GM21423 (cell line): Measurements from ENCODE around the gene APOL3.
"Not testable (repeated sequence)": the region's sequence is repeated elsewhere in the genome, so short reads cannot be mapped to it uniquely, and the experiment has no call there.

Experiments
- ATAC-seq: cut with Tn5 transposase; IDR thresholded peaks from one replicate; pipeline ENCODE4 v1.9.1; 2021; ENCODE audit warnings: mild to moderate bottlenecking, moderate library complexity; ENCODE audit not compliant: unreplicated experiment

APOL3 gene

DNA sequence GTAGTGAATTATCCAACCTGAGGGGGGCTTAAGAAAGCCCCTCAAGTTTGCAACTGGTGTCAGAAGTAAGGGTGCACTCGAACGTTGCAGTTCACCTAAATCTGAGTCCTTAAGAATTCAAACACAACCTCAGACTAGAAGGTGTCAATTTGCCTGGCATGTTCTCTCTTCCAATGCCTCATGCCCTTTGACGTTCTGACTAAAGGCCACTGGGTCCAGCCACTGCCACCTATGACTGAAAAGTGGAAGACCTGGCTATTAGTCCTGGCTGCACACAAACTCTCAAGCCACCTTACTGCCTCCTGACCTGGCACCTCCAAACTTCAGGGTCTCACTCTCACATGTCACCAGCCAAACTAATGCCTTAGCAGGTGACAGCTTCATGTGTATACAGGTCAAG, 33.0 kb upstream of the APOL3 start:
- ATAC-seq: no peak

DNA sequence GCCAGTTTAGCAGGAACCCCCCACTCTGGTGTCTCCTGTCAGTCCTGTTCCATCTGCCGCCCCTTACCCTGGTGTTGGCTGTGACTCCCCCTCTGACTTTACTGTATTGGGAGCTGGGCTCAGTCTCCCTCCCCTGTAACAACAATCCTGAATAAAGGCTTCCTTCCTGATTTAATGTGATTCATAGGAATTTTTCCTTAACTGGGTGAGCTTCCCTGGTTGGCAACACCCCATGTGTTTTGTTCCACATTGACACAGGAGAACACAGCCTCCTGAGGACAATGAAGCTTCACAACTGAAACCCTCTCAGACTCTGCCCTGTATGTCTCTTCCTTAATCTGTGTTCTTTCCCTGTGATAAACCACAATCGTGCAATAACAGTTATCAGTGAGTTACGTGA, 32.6 kb upstream of the APOL3 start:
- ATAC-seq: no peak

DNA sequence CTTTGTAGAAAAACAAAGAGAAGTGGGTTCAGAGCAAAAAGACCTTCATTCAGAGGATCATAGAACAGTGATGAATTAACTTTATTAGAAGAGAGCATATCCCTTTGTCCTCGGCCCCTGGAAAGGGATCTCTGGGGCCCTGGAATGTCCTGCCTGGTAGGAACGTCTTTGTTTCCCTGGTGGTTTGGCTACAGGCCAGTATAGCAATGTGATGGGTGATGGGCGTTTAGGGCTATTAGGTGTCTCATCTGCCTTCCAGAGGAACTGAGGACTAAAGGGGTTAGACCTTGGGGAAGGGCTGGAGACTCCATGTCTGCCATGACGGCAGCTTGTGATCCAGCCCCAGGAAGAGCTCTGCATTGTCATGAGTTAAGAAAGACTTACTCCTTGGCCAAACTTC, 32.0 kb upstream of the APOL3 start:
- ATAC-seq: no peak

DNA sequence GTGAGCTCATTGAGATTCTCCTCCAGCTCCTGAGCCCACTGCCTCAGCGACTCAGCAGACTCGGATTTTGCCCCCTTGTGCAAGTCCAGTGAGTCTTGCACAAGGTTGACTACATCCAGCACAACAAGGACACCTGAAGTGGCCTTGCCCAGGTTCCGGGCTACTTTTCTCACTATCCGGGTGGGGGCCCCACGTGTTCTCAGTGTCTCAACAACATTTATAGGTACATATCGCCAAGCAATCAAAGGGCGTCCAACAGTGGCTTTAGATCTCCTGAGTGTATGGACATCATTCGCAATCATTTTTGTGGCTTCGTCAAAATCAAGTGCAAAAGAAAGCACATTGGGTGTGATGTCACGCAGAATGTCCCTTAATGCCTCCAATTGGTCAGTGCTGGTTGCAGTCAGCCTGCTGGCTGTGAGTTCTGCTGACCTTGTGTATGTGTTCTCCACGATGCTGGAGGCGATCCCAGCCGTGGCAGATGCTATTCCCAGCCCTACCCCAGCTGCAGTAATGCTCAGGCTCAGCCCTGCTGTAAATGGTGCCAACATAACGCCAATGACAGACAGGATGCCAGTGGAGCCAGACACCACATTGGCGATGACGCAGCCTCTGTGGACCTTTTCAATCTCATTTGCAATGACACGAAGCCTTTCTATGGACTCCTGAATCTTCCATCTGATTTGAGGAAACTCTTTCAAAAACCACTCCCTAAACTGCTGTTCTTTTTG, 30.7 kb upstream of the APOL3 start:
- no peak for ATAC-seq

DNA sequence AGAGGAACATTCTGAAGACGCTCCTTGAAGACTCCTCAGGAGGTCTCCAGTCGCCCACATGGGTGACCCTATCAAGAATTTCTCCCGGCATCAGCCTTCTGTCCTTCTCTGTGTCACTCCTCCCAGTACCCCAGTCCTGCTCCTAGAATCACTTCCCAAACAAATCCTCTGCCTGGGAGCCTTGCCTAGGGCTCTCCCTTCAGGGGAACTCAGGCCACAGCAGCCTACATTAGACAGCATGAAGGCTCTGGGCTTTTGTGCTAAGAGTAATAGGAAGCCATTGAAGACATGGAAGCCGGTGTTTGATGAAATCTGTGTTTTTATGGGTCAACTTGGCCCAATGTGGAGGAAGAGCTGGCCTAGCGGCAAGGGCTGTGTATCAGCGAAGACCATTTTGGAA, 27.3 kb upstream of the APOL3 start:
- ATAC-seq: not testable (repeated sequence)

DNA sequence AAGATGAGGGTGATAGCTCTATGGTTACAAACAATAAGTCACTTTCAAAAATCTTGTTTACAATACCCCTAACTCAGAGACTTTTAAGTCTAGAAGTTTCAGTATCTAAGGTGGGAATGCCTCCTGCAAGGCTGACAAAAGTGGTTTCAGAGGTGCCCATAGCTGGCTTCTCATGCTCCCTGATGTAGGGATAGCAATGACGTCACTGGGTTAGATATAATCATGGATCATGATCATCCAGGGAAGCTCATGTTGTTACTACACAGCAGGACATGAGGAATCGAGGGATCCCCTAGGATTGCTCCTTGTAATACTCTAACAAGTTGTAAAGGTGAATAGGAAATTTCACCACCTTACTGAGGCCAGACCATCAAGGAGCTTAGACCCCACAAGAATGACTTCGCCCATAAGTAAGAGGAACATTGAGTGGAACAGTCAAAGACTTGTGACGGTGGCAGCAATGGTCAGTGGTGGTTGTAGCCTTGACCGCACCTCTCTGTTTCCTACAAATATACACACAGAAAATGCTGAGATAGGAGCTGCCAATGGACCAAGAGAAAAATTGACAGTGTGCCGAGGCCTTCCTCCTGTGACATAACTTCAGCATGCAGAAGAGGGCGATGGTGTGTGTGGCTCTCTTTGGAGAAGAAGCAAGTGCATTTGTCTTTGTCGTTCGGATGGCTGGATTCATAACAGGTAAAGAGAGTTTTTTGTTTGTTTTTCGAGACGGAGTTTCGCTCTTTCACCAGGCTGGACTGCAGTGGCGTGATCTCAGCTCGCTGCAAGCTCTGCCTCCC, 25.5 kb upstream of the APOL3 start:
- ATAC-seq: no peak

DNA sequence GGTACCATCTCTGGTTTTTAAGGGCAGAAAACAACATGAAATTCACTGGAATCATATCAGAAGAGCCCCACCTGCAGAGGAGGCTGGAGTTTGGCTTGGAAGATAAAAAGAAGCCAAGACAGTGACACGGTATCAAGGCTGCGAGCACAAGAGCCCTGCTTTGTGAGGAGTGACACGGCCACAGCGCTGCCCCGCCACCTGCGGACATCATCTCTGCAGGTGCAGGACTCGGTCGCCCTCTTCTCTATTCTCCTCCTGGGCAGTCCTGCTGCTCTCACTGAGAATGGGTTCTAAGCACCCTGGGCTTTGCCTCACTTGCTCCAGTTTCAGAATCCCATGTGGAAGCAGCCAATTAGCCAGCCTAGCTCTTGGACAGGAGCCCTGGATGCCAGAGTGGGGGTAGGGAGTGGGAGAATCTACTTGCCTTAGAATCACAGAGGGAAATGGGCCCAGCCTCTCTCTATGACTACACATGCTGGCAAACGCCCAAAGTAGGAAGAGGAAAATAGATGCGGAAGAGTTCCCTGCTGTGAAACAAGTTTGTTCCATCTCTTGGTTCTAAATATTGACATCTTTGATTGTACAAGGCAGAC, 24.0 kb upstream of the APOL3 start:
- ATAC-seq: no peak

DNA sequence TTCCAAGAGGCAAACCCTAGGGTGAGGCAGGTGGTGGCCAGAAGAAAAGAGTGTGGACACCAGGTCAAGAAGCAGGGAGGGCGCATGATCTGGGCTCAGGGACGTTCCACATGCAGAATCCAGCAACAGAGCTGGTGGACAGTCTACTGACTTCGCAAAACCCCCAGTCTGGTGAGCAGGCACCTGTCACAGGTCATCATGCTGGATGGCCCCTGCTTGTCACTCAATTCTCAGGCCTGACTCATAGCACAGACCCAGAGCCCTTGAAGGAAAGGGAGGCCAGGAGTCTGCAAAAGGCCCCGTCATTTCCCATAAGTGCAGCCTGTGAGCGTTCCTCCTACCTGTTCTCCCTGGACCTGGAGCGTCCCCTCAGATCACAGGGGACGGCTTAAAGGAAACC, 22.9 kb upstream of the APOL3 start:
- ATAC-seq: no peak

DNA sequence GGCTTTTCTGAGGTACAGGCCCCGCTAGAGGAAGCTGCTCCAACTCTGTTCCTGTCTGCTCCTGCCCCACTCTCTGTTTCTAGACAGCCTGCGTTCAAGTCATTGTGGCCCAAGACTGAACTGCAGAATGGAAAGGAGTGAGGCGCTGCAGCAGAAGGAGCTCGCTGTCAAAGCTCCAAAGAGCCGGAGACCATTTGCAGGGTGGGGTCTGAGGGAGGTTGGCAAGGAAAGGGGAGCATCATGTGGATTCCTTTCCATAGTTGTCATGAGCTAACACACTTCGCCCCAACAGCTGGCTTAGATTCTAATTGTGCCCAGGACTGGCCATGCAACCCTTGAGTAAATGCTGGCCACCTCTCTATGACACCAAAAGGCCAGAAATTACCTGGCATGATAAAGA, 22.3 kb upstream of the APOL3 start:
- ATAC-seq: no peak

DNA sequence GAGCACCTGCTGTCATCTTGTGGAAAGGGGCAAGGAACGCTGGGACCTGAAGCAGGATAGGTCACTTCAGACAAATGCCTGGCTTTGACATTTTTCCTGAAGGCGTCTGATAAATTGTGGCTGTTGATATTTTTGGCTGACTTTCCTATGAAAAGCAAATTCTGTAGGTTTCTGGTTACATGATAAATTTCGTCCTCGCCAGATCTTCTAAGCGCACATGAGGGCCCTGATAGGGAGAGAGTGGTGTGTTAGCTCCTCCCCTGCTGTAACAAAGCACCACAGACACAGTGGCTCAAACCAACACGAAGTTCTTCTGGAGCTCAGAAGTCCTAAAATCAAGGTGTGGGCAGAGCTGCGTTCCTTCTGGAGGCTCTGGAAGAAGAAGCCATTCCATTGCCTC, 21.5 kb upstream of the APOL3 start:
- ATAC-seq: no peak

DNA sequence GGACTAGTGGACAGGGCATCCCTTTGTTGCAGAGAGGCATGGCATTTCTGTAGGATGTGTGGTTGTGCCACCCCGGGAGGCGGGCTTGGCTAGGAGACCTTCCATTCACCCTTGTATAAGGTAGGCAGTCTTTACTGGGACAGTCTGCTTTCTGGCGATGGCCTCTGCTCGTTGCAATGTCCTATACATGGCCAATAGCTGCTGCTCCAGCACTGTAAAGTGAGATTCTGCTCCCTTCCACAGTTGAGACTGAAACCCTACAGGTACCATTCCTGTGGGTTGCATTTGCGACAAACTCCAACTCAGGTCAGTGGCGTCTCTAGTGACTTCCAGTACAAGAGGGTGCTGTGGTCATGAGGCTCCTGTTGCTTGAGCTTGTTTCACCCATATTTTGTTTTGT, 20.4 kb upstream of the APOL3 start:
- no peak for ATAC-seq

DNA sequence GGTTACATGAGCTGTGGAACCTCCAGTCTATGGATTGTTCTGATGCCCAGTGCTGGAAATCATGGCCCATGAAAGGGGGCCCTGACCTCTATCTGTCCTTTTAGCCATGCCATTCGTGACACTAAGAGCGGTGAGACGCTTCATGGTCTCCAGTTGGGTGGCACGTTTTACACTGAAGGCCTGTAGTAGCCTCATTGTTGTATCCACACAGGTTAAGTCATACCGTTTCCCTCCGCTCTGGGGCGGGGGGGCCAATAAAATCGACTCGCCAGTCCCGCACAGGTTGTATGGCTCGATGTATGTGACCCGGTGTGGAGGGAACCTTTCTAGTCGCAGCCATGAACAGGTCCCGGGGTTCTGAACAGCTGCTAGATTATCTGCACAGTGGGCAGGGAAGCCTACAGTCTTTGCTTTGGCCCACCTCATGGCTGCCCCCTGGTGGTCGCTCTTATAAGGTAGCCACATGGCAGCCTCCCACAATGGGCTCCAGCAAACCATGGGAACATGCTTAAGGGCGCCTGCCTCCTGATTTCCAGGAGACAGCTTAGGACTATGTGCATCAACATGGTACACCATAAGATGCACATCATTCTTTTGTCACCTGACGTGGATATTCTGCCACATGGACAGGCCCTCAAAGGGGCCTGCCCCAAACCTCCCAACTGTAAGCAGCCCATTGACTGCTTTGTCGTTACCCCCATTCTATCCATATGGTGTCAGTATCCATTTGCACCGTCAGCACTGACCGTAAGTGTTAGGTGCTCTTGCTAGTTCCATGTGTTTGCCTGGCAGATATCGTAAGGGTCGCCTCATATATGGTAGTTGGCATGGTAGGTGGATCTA, 19.7 kb upstream of the APOL3 start:
- no peak for ATAC-seq

DNA sequence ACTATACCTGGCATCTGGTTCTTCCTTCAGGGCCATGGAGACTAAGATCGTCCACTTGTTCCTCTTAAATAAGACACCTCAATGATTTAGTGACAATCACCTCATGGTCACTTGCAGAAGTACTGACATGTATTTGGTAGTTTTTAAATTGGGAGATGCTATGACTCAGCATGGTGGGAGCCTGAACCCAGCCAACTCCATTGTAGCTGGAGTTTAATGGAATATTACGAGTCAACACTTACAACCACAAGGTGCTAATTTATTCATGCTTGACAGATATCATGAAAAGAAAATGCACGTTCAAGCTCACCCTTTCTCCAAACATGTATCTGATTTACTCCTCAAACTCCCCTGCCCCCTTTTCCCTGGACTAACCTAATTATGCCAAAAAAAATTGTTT, 16.6 kb upstream of the APOL3 start:
- ATAC-seq: no peak

DNA sequence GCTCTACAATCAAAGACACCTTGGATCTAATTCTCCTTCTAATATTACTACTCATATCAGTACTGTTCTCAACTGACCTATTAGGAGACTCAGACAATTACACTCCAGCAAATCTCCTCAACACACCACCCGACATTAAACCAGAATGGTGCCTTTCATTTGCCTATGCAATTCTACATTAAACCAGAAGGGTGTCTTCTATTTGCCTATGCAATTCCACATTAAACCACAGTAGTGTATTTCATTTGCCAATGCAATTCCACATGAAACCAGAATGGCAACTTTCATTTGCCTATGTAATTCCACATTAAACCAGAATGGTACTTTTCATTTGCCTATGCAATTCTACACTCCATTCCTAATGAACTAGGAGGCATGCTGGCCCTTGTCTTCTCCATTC, 15.3 kb upstream of the APOL3 start:
- ATAC-seq: no peak

DNA sequence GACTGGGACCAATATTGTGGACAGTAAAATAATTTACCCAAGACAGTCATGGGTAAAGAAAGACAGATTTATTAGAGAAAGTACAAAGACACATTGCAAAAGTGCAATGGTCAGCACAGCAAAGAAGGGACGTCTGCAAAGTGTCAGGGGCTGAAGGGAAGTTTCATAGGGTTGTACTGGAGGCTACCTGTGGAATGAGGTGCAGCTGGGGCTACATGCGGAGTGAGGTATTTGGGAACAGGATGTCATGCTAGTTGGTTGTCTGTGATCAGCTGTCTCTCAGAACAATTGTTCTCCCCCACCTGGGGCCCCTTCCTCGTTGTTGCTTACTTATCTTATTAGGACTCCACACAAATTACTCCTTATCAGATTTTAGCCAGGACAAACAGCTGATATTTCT, 11.4 kb upstream of the APOL3 start:
- no peak for ATAC-seq

DNA sequence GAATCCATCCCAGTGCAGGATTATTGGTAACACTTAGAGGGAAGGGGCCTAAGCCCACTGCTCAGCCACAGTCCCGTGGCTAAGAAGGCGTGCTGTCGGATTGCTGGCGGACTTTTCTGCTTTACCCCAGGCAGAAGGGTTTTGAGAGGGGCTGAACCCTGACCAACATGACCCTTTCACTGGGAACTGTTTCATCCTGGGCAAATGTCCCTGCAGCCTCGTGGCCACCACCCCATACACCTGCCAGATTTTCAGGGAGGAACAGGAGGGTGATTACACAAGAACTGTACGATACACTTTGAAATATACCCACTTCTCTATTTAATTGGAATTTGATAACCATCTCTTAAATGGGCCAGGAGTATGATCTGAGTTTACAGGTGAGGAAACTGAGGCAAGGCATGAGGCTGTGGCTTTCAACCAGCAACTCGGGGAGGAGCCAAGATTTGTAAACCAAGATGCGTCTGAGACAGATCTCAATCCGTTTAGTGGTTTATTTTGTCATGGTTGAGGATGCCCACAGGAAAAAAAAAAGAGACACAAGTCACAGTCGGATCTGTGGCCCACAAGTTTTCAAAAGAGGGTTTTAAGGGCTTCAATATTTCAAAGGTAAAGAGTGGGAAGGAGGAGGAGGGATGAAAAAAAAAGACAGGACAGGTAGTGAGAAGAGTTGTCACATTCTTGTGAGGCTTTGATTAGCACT, 6.1 kb upstream of the APOL3 start:
- no peak for ATAC-seq

DNA sequence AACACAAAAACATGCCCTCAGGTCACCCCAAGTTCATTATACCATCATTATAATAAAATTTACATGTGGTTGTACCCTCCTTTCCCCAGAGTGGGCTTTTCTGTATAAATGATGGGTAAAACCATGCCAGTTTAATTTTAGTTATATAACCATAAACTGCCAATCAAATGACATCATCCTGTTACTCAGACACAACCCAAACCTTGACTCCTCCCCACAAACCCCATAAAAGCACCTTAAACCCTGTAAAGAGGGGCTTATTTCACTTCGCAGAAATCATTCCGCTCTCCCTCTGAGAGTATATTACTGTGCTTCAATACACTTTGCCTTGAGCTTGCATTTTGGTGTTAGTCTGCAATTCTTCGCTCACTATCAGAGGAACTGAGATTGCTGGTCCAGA, 5.5 kb upstream of the APOL3 start:
- ATAC-seq: no peak

DNA sequence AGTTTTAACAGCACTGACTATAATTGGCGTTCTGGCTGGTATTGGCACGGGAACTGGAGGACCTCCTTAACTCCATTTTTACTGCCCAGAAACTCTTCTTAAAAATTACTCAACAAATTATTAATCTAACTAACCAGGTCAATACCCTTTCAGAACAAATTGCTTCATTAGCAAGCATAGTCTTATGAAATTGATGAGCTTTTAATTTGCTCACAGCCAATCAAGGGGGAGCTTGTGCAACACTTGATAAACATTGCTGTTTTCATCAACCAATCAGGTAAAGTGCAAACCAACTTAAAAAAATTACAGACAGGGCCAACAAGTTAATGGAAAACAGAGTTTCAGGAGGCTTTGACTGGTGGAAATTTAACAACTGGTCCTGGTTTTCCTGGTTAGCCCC, 4.6 kb upstream of the APOL3 start:
- no peak for ATAC-seq

DNA sequence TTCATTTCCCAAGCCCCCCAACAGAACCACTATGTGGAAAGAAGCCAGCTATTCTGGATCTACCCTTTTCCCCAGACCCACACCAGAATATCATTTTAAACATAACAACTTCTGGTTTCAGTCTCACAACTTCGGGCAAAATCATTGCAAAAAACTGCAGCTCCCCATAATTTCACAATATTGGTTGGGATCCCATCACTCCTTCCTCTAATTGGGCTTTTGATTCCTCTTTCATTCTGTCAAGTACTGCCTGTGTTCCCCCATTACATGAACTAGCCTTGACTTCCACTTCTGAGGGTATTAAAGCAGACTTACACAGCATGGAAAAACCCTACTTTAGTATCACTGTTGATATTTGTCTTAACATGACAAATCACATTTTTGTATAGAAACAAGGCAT, 4.1 kb upstream of the APOL3 start:
- no peak for ATAC-seq

DNA sequence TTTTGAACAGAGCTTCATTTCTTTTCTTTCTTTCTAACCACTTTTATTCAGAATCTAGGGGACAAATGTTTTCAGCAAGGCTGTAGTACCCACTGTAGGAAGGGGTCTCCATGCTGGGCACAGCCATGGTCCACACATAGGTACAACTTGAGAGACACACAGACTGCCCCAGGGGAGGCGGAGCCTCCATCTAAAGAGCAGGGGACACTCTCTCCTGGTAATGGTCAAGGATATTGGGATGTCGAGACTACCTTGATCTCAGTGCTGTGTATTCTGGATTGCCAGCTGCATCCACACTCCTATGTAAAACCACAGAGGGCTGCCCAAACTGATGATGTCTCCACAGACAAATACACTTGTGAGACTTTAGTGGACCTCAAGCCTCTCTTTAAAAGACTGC, 2.9 kb upstream of the APOL3 start:
- ATAC-seq: no peak
